ENCODE measurements around the gene TTC6. TPM values are rescaled to one million over a fixed set of nuclear protein-coding genes. Genes with fewer than 3 reads are reported as not detected.

The TTC6 gene
- polyA plus RNA-seq, 1 experiment: not detected

- TF ChIP-seq CTCF (IDR thresholded peaks at IDR 0.05; ENCODE audit: insufficient read depth, low read depth, low read length): no peak
- no peak for DNase-seq (ENCODE audit: low read depth)
- ChIA-PET CTCF (interaction anchor here (0.6 to 2.1 kb wide), 2 partner anchors 51 to 375 kb away, joined by 3 to 6 read pairs; no protein-coding TSS in a partner anchor), POLR2A (no interaction called here)
- Histone ChIP-seq H3K27me3 (ENCODE audit: control insufficient read depth, insufficient read depth, low read length) (0 out of 2 replicates have a peak, but pooled peaks cover 2% of the 10 kb centered on the region), H3K4me3 (ENCODE audit: low read depth, low read length) (no peak overlapping the region), H3K36me3 (ENCODE audit: control insufficient read depth, insufficient read depth, low read length) (no peaks in the 10 kb centered on the region)
These were observed 25.4 kb downstream of the TTC6 start for GRCh38 chr14:37620856-37621255.

GRCh38 chr14:37622231-37622923 is 26.9 kb downstream of the TTC6 start:
- DNase-seq (ENCODE audit: low read depth): no peak
- Histone ChIP-seq H3K36me3 (ENCODE audit: control insufficient read depth, insufficient read depth, low read length) (no peaks in the 10 kb centered on the region), H3K27me3 (ENCODE audit: control insufficient read depth, insufficient read depth, low read length) (0 out of 2 replicates have a peak, but pooled peaks cover 2% of the 10 kb centered on the region), H3K4me3 (ENCODE audit: low read depth, low read length) (peak overlapping the region; percentile 41)
- peak; percentile 27 for TF ChIP-seq CTCF (IDR thresholded peaks at IDR 0.05; ENCODE audit: insufficient read depth, low read depth, low read length)
- ChIA-PET CTCF (interaction anchor here (1.0 to 2.1 kb wide), 3 partner anchors 252 to 392 kb away, joined by 3 to 6 read pairs (median 4); no protein-coding TSS in a partner anchor), POLR2A (interaction anchor here (0.7 kb wide), 1 partner anchor 13 kb away, joined by 5 read pairs; no protein-coding TSS in a partner anchor)

GRCh38 chr14:37623426-37623951 is 28.1 kb downstream of the TTC6 start:
- ChIA-PET POLR2A (no interaction called here), CTCF (no interaction called here)
- H3K36me3 ChIP-seq (ENCODE audit: control insufficient read depth, insufficient read depth, low read length): no peaks in the 10 kb centered on the region
- TF ChIP-seq CTCF (IDR thresholded peaks at IDR 0.05; ENCODE audit: insufficient read depth, low read depth, low read length): no peak
- no peak overlapping the region for H3K4me3 ChIP-seq (ENCODE audit: low read depth, low read length)
- H3K27me3 ChIP-seq (ENCODE audit: control insufficient read depth, insufficient read depth, low read length): 0 out of 2 replicates have a peak, but pooled peaks cover 2% of the 10 kb centered on the region
- peak; percentile 22 for DNase-seq (ENCODE audit: low read depth)

GRCh38 chr14:37623971-37624370 is 28.5 kb downstream of the TTC6 start:
- ChIA-PET CTCF (no interaction called here), POLR2A (no interaction called here)
- TF ChIP-seq CTCF (IDR thresholded peaks at IDR 0.05; ENCODE audit: insufficient read depth, low read depth, low read length): no peak
- Histone ChIP-seq H3K27me3 (ENCODE audit: control insufficient read depth, insufficient read depth, low read length) (0 out of 2 replicates have a peak, but pooled peaks cover 2% of the 10 kb centered on the region), H3K4me3 (ENCODE audit: low read depth, low read length) (no peak overlapping the region), H3K36me3 (ENCODE audit: control insufficient read depth, insufficient read depth, low read length) (no peaks in the 10 kb centered on the region)
- DNase-seq (ENCODE audit: low read depth): no peak
